ES-I3 (cell line): Measurements from ENCODE around the gene PROX1.

Source experiments
- H3K36me3 ChIP-seq: 2 replicates; pipeline ENCODE4 v1.6.1; 2013; ENCODE audit warnings: mild to moderate bottlenecking, low read length, control low read depth, moderate library complexity; ENCODE audit not compliant: insufficient read depth
- H3K4me1 ChIP-seq: 2 replicates; pipeline ENCODE4 v1.6.1; 2013; ENCODE audit warnings: mild to moderate bottlenecking, control low read depth, low read length; ENCODE audit not compliant: insufficient read depth
- H3K9ac ChIP-seq: 2 replicates; pipeline ENCODE4 v1.6.1; 2013; ENCODE audit warnings: low read depth, mild to moderate bottlenecking, low read length, moderate library complexity
- H3K9me3 ChIP-seq: 2 replicates; pipeline ENCODE4 v1.6.1; 2013; ENCODE audit warnings: mild to moderate bottlenecking, low read length, moderate library complexity; ENCODE audit not compliant: control insufficient read depth, insufficient read depth

PROX1 gene

DNA sequence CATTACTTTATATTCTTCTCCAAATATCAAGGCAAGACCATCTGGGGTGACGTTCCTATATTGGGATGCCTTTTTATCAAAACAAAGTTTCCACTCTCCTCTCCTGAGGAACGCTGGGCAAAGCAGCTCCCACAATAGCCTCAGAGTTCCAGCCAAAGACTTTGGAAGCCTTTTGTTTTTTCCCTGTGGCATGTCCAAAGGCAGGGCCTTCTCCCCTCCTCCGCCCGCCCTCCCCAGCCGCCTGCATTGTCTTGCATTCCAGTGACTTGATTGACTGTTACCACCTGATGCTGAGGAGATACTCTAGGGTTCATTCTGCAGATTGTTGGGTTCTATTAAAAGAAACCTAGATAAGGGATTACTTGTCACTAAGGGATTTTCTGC is 43.5 kb downstream of the PROX1 start:
- no peaks in the 10 kb centered on the region for H3K9me3 ChIP-seq
- peaks cover 46% of the 10 kb centered on the region for H3K4me1 ChIP-seq
- H3K36me3 ChIP-seq = no peaks in the 10 kb centered on the region
- no peak overlapping the region for H3K9ac ChIP-seq

DNA sequence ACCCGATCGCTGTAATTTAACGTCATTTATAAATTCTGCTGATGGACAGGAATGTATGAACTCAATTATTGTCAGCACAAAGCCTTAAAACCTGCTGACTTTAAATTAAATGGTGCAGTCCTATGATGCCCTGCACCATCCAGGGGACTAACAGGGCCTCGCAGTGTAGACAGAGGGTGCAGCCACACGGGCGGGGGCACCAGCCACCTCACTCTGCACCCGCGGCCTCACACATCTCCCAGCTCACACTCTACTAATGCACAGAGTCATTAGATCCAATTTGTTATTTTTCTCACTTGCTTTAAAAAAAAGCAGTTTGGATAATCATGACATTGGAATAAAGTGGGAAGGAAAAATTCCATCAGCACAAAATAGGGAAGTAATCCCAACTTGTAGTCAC is 49.7 kb downstream of the PROX1 start:
- H3K36me3 ChIP-seq = no peaks in the 10 kb centered on the region
- no peak overlapping the region for H3K9ac ChIP-seq
- no peaks in the 10 kb centered on the region for H3K4me1 ChIP-seq
- H3K9me3 ChIP-seq = no peaks in the 10 kb centered on the region

DNA sequence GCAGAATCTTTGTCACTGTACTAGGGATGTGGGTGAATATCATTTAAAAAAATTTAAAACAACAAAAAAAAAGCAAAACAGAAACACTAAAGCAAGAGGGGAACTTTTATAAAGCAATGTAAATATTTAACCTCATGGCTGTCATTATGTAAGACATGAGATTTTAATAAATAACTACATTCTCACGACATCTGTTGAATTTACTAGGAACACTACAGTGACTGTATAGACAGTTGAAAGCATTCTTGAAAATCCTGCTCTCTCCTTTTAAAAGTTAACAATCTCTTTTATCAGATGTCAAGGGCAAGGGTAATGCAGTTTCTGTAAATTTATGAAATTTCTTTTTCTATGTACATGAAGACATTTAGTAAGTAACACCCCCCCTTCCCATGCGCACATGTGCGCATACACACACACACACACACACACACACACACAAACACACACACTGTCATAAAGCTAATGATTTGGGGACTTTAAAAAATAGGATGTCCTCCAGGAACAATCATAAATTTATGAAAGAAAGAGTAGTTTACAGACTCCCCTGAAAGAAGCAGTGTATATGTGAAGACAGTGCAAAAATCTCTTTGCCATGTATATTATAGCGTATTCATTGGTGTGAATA is 51.7 kb downstream of the PROX1 start:
- H3K36me3 ChIP-seq = no peaks in the 10 kb centered on the region
- peaks cover 5% of the 10 kb centered on the region; the same call in 1 of the 2 replicates for H3K4me1 ChIP-seq
- H3K9ac ChIP-seq = no peak overlapping the region
- no peaks in the 10 kb centered on the region for H3K9me3 ChIP-seq

GRCh38 chr1:214043167-214043566 is 55.4 kb downstream of the PROX1 start:
- no peaks in the 10 kb centered on the region; the same call in 1 of the 2 replicates for H3K9me3 ChIP-seq
- H3K36me3 ChIP-seq = no peaks in the 10 kb centered on the region
- peaks cover 5% of the 10 kb centered on the region; the same call in 1 of the 2 replicates for H3K4me1 ChIP-seq
- no peak overlapping the region for H3K9ac ChIP-seq

GRCh38 chr1:214044438-214045214 is 56.9 kb downstream of the PROX1 start:
- no peaks in the 10 kb centered on the region for H3K36me3 ChIP-seq
- no peak overlapping the region for H3K9ac ChIP-seq
- H3K4me1 ChIP-seq = peaks cover 5% of the 10 kb centered on the region; the same call in 1 of the 2 replicates
- no peaks in the 10 kb centered on the region; the same call in 1 of the 2 replicates for H3K9me3 ChIP-seq

- Histone ChIP-seq H3K9ac (no peak overlapping the region), H3K4me1 (no peaks in the 10 kb centered on the region), H3K36me3 (no peaks in the 10 kb centered on the region), H3K9me3 (no peaks in the 10 kb centered on the region; the same call in 1 of the 2 replicates)
Measured at GRCh38 chr1:214050513-214051401, 63.0 kb downstream of the PROX1 start.

GRCh38 chr1:214051786-214052185 is 64.0 kb downstream of the PROX1 start:
- Histone ChIP-seq H3K9ac (no peak overlapping the region), H3K4me1 (no peaks in the 10 kb centered on the region), H3K9me3 (no peaks in the 10 kb centered on the region; the same call in 1 of the 2 replicates), H3K36me3 (no peaks in the 10 kb centered on the region)

DNA sequence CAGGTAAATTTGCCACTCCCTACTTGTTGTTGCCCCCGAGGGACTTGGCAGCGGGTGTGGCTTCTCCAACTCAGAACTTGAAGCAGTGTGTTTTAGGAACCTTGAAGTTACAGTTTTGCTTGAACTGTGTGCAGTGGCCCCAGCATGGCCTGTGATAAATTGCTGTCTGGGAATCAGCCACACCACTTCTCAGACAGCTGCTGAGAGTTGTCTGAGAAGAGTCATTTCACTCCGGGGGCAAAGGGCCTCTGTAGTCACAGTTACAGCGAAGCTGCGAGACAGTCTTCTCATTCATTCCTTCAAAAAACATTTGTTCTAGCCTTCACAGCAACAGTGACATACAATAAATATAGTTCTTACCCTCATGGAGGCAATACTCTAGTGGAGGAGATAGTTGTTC is 70.3 kb downstream of the PROX1 start:
- no peaks in the 10 kb centered on the region for H3K36me3 ChIP-seq
- no peak overlapping the region for H3K9ac ChIP-seq
- H3K4me1 ChIP-seq = no peaks in the 10 kb centered on the region
- no peaks in the 10 kb centered on the region for H3K9me3 ChIP-seq

- H3K9ac ChIP-seq = no peak overlapping the region
- no peaks in the 10 kb centered on the region for H3K36me3 ChIP-seq
- H3K4me1 ChIP-seq = no peaks in the 10 kb centered on the region
- no peaks in the 10 kb centered on the region for H3K9me3 ChIP-seq
Measured at GRCh38 chr1:214066190-214066589, 78.4 kb downstream of the PROX1 start.

DNA sequence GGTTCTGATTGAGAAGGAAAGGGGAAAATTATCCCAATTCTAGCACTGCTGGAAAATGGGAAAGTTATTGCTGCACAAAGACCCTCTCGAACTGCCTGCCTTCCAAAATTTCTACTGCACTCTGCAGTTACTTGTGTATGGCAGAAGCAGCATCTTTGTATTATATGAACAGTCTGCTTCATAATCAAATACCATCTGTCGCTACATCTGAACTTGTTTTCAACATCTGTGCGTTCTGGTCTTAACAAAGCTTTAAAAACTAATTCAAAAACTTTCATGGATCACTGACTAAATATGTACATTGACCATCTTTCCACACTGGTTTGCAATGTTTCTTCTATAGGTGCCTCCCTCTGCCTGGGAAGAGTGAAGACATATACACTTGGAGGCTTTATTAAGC is 79.2 kb downstream of the PROX1 start:
- Histone ChIP-seq H3K9me3 (no peaks in the 10 kb centered on the region), H3K9ac (no peak overlapping the region), H3K4me1 (no peaks in the 10 kb centered on the region), H3K36me3 (no peaks in the 10 kb centered on the region)

- Histone ChIP-seq H3K9me3 (no peaks in the 10 kb centered on the region), H3K9ac (no peak overlapping the region), H3K4me1 (no peaks in the 10 kb centered on the region), H3K36me3 (no peaks in the 10 kb centered on the region)
Measured at GRCh38 chr1:214067397-214067796, 79.6 kb downstream of the PROX1 start.

DNA sequence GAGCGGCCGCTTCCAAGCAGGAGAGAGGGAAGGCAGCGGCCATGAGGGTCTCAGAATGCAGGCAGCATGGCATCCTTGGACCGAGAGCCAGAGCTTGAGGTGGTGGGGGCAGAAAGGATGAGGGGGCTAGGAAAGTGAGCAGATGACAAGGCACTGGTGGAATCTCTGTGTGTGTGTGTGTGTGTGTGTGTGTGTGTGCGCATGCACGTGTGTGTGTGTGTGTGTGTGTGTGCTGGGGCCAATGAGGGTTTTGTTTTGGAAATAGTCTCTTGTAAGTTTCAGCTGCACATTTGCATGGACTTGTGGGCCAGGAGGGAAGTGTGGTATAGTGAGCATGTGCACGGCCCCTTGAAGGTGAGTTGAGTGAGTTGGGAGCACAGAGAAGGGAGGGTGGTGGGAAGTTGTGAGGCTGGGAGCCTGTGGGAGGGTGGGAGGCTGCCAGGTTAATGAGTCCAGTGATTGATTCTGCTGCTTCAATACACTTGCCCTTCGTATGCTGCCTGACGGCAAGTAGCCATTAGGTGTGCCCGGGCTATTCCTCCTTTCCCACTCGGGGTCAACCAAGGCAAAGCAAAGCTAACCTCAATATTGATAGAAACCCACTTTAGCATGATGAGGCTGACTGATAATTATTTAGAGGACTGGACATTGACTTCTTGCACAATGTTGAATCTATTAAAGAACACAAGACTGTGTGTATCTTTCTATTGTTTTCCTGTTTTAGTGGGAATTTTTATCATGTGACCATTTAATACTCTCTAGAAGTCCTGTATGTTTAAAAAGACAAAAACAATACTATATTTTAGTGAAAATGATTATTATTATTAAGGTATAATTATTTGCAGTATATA is 80.3 kb downstream of the PROX1 start:
- H3K36me3 ChIP-seq = no peaks in the 10 kb centered on the region
- H3K9me3 ChIP-seq = no peaks in the 10 kb centered on the region

DNA sequence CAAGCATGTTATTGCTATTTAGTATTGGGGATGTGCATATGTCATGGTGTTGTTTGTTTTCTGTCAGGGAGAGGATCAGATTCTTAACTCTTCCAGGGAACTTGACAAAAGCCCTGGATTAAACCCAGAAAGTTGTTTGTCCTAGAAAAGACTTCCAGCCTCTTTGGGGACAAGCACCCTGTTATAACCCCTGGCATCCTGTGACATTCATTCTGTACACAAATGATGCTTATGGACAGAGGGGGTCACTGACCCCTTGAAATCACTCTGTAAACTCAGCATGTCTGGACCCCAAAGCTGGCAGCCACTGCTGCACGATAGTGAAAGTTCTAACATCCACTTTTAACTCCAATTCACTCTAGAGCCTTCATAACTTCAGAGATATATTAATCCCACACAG is 81.2 kb downstream of the PROX1 start:
- Histone ChIP-seq H3K36me3 (no peaks in the 10 kb centered on the region), H3K9ac (no peak overlapping the region), H3K9me3 (no peaks in the 10 kb centered on the region), H3K4me1 (no peaks in the 10 kb centered on the region)

More for the DNA sequence above, 80.3 kb downstream of the PROX1 start:
- H3K9ac ChIP-seq = no peak overlapping the region
- no peaks in the 10 kb centered on the region for H3K4me1 ChIP-seq

DNA sequence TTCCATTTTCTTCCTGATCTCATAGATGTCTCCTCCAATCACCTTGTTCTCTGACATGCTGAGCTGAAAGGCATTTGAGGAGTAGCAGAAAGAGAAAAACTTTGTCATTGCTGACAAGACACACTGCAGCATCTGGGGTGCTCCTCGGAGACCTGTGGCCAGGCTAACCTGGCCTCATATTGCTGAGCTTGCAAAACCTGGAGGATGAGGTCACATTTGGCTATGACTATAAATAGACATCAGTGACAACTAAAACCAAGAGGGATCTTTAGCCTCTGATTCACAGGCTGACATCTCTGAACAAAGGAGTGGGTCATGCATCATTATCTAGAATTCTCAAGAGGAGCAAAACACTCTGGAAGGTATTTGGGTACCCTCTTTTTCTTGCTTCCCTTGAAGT is 83.7 kb downstream of the PROX1 start:
- Histone ChIP-seq H3K9me3 (no peaks in the 10 kb centered on the region), H3K4me1 (no peaks in the 10 kb centered on the region), H3K9ac (no peak overlapping the region), H3K36me3 (no peaks in the 10 kb centered on the region)
